K562 (cell line): ENCODE results near the gene KCNAB2. TPM values are rescaled to one million over a fixed set of nuclear protein-coding genes. Genes with fewer than 3 reads are reported as not detected.

Experiments used
- ATAC-seq: fragments of 200-7000 bp; cut with Tn5 transposase; 3 replicates; pipeline ENCODE4 v1.9.1; 2020; ENCODE audit warnings: moderate library complexity
- BruUV-seq: library from RNA; stranded (reverse); fragments of 400-500 nt; replicated peaks from 2 replicates; lab custom pipeline; 2021; lab: Mats Ljungman, UMichigan
- CTCF ChIA-PET: fragments of 300-600 bp; formaldehyde crosslinking; extraction: SDS; loops from one replicate; lab custom pipeline; 2021; ENCODE audit warnings: low intra/inter-chr PET ratio; lab: Yijun Ruan, JAX
- POLR2A ChIA-PET: fragments of 300-600, 350-650 bp; sonication (Branson Sonifier 250); formaldehyde crosslinking; extraction: SDS; loops from one replicate; lab custom pipeline; 2021; ENCODE audit warnings: antibody characterized with exemption, inconsistent platforms; lab: Yijun Ruan, JAX
- DNase-seq, 4 experiments: peaks; one replicate each; pipeline versions ENCODE4 v3.0.0 to v3.0.0-alpha.2; 2011 to 2018; ENCODE audit warnings: low spot score in 3 of 4, mixed read lengths in 3 of 4; ENCODE audit errors: extremely low read depth in 1 of 4
- FAIRE-seq: peaks from 2 replicates; lab custom pipeline; 2011; peaks lifted over from hg19 to GRCh38; lab: Jason Lieb, UNC
- H2AFZ ChIP-seq: 2 replicates; pipeline ENCODE4 v1.6.0; 2011; ENCODE audit warnings: low read depth, low read length, control low read depth, inconsistent platforms
- H3K27ac ChIP-seq: fragments of 200-600 bp; 3 replicates; pipeline ENCODE4 v1.8.0; 2011; ENCODE audit warnings: low read depth, mild to moderate bottlenecking, control low read depth, inconsistent platforms, low read length, moderate library complexity, mixed read lengths; ENCODE audit errors: extremely low read depth
- H3K27me3 ChIP-seq, 2 experiments: fragments of 300-600 bp in 1 of 2; 2 replicates in 1 of 2; 3 replicates in 1 of 2; pipeline versions ENCODE4 v1.6.0 to v1.8.0; 2011; ENCODE audit warnings: inconsistent platforms in 2 of 2, low read length in 2 of 2, mild to moderate bottlenecking in 1 of 2, mixed read lengths in 1 of 2, moderate library complexity in 1 of 2; ENCODE audit not compliant: control insufficient read depth in 2 of 2, insufficient read depth in 2 of 2
- H3K36me3 ChIP-seq: fragments of 300-600 bp; 3 replicates; pipeline ENCODE4 v1.8.0; 2011; ENCODE audit warnings: mild to moderate bottlenecking, low read length, inconsistent platforms; ENCODE audit not compliant: control insufficient read depth, insufficient read depth
- H3K4me1 ChIP-seq, 2 experiments: fragments of 200-600 bp in 1 of 2; replicated peaks in 1 of 2; 2 replicates in 1 of 2; 3 replicates in 1 of 2; pipeline versions ENCODE4 v1.5.1 to v1.8.0; 2011; ENCODE audit warnings: inconsistent platforms in 2 of 2, low read length in 2 of 2, mild to moderate bottlenecking in 1 of 2, mixed read lengths in 1 of 2, moderate library complexity in 1 of 2; ENCODE audit not compliant: control insufficient read depth in 2 of 2, insufficient read depth in 2 of 2
- H3K4me2 ChIP-seq: 2 replicates; pipeline ENCODE4 v1.6.1; 2011; ENCODE audit warnings: low read length, control low read depth, inconsistent platforms, mixed read lengths; ENCODE audit not compliant: insufficient read depth
- H3K4me3 ChIP-seq: fragments of 200-600 bp; sonication (generic), shearing (Covaris generic); 2 replicates; pipeline ENCODE4 v1.5.1; 2016; ENCODE audit warnings: control low read depth, inconsistent platforms
- H3K79me2 ChIP-seq: fragments of 200-600 bp; 3 replicates; pipeline ENCODE4 v1.8.0; 2011; ENCODE audit warnings: low read length, inconsistent platforms; ENCODE audit not compliant: control insufficient read depth, insufficient read depth
- H3K9ac ChIP-seq, 2 experiments: 2 replicates each; pipeline versions ENCODE4 v1.6.0 to v1.6.1; 2011; ENCODE audit warnings: low read depth in 2 of 2, low read length in 2 of 2, control low read depth in 1 of 2, inconsistent platforms in 1 of 2, mild to moderate bottlenecking in 1 of 2, mixed read lengths in 1 of 2; ENCODE audit not compliant: insufficient read depth in 1 of 2
- H3K9me1 ChIP-seq: one replicate; pipeline ENCODE4 v1.6.0; 2011; ENCODE audit warnings: inconsistent platforms, mild to moderate bottlenecking, low read length, moderate library complexity; ENCODE audit not compliant: control insufficient read depth, insufficient read depth
- H3K9me3 ChIP-seq: replicated peaks from 2 replicates; pipeline ENCODE4 v1.5.1; 2011; ENCODE audit warnings: low read depth, low read length, inconsistent platforms; ENCODE audit not compliant: control insufficient read depth, insufficient read depth
- H4K20me1 ChIP-seq: replicated peaks from 2 replicates; pipeline ENCODE4 v1.6.1; 2011; ENCODE audit warnings: low read length, inconsistent platforms, mixed read lengths; ENCODE audit not compliant: control insufficient read depth, insufficient read depth
- ATF6 ChIP-seq: sonication (generic); formaldehyde crosslinking; IDR thresholded peaks from 2 replicates; pipeline ENCODE4 v1.4.0; 2020; ENCODE audit warnings: mild to moderate bottlenecking, missing genetic modification reagents
- BCOR ChIP-seq: fragments of 450-650 bp; IDR thresholded peaks from 2 replicates; pipeline ENCODE4 v1.6.1; 2016
- CHAMP1 ChIP-seq: fragments of 450-650 bp; IDR thresholded peaks from 2 replicates; pipeline ENCODE4 v1.6.1; 2016; ENCODE audit warnings: mild to moderate bottlenecking
- COPS2 ChIP-seq: fragments of 450-650 bp; conservative IDR thresholded peaks from 2 replicates; pipeline ENCODE4 v1.6.1; 2016; ENCODE audit warnings: mild to moderate bottlenecking, moderate library complexity
- DIDO1 ChIP-seq: fragments of 450-650 bp; IDR thresholded peaks from 2 replicates; pipeline ENCODE4 v1.6.1; 2016; ENCODE audit warnings: low read depth, missing biosample characterization, missing genetic modification characterization
- GABPA ChIP-seq: fragments of 200-800 bp; sonication (Bioruptor generic); conservative IDR thresholded peaks from 2 replicates; pipeline ENCODE4 v1.6.1; 2016; ENCODE audit warnings: low read depth, missing genetic modification characterization, missing compliant biosample characterization
- GATA2 ChIP-seq: sonication (generic); formaldehyde crosslinking; IDR thresholded peaks from 2 replicates; pipeline ENCODE4 v1.4.0; 2020; ENCODE audit warnings: mild to moderate bottlenecking, missing genetic modification reagents
- HNRNPLL ChIP-seq: fragments of 200-400 bp; formaldehyde crosslinking; IDR thresholded peaks from 2 replicates; pipeline ENCODE4 v1.6.1; 2017; ENCODE audit warnings: low read length, low read depth, mild to moderate bottlenecking; ENCODE audit not compliant: poor library complexity, severe bottlenecking
- KDM1A ChIP-seq, 2 experiments: fragments of 450-650 bp; IDR thresholded peaks; 2 replicates each; pipeline ENCODE4 v1.6.1; 2016; ENCODE audit warnings: mild to moderate bottlenecking in 2 of 2
- MTF1 ChIP-seq: fragments of 250-450 bp; sonication (Bioruptor Pico); IDR thresholded peaks from 2 replicates; pipeline ENCODE4 v1.9.0; 2021; ENCODE audit warnings: moderate library complexity, mild to moderate bottlenecking, inconsistent platforms, borderline replicate concordance
- NFE2L1 ChIP-seq: fragments of 450-650 bp; IDR thresholded peaks from 2 replicates; pipeline ENCODE4 v1.6.1; 2016; ENCODE audit warnings: missing genetic modification characterization, low read depth, mild to moderate bottlenecking, missing compliant biosample characterization, moderate library complexity, borderline replicate concordance
- PHB2 ChIP-seq: fragments of 450-650 bp; IDR thresholded peaks from 2 replicates; pipeline ENCODE4 v1.6.1; 2017; ENCODE audit warnings: low read depth
- PYGO2 ChIP-seq: fragments of 450-650 bp; IDR thresholded peaks from 2 replicates; pipeline ENCODE4 v1.6.1; 2016; ENCODE audit warnings: mild to moderate bottlenecking, missing genetic modification characterization, moderate library complexity, missing compliant biosample characterization
- SRSF3 ChIP-seq: fragments of 200-400 bp; formaldehyde crosslinking; IDR thresholded peaks from 2 replicates; pipeline ENCODE4 v1.6.1; 2016; ENCODE audit warnings: mild to moderate bottlenecking, low read length, moderate library complexity; ENCODE audit not compliant: insufficient read depth
- STAG1 ChIP-seq: sonication (generic); formaldehyde crosslinking; IDR thresholded peaks from 2 replicates; pipeline ENCODE4 v1.5.0; 2020; ENCODE audit warnings: missing genetic modification reagents, borderline replicate concordance
- TGIF2 ChIP-seq: sonication (generic); formaldehyde crosslinking; IDR thresholded peaks from 2 replicates; pipeline ENCODE4 v1.8.1; 2022; ENCODE audit warnings: mild to moderate bottlenecking, missing genetic modification reagents, moderate library complexity
- USF1 ChIP-seq: sonication (generic); formaldehyde crosslinking; IDR thresholded peaks from 2 replicates; pipeline ENCODE4 v1.9.0; 2022; ENCODE audit warnings: mild to moderate bottlenecking, missing genetic modification reagents
- ZNF274 ChIP-seq: IDR thresholded peaks from 2 replicates; pipeline ENCODE4 v1.6.1; 2011; ENCODE audit warnings: low read depth, mild to moderate bottlenecking, low read length, moderate library complexity, borderline replicate concordance
- WGBS: fragments of 100-300 bp; shearing (Covaris generic); methylation state at CpG from one replicate; pipeline ENCODE4 v1.1.6; 2016; ENCODE audit warnings: low coverage, mixed read lengths; ENCODE audit not compliant: insufficient coverage; ENCODE audit errors: missing lambda C conversion rate; 5-methylcytosine and 5-hydroxymethylcytosine counted together
- in situ Hi-C: fragments of 300-500 bp; cut with MboI; formaldehyde crosslinking; loops from 4 replicates; pipeline ENCODE4 v1.15.0; 2018; ENCODE audit warnings: inconsistent platforms, mixed read lengths
- intact Hi-C: fragments of 100-400 bp; cut with micrococcal nuclease; formaldehyde crosslinking; loops from 2 replicates; pipeline ENCODE4 v1.14.2; 2022
- polyA plus RNA-seq, 8 experiments: library from polyadenylated mRNA; depleted of rRNA in 4 of 8; stranded (reverse) in 5 of 8; unstranded in 3 of 8; fragments of >200 nt; fragmentation: Nextera tagmentation in 2 of 8; fragmentation: Illumina TruSeq in 1 of 8; extraction: Ambion mirVana in 2 of 8; extraction: Trizol in 1 of 8; gene quantifications; 2 replicates each; pipeline versions ENCODE4 v1.2.1 to v1.2.3, GENCODE V29; 2011 to 2014; ENCODE audit warnings: inconsistent platforms in 1 of 8, missing spikeins in 1 of 8
- total RNA-seq, 7 experiments: library from RNA; depleted of rRNA in 6 of 7; stranded (reverse); fragments of >200 nt in 6 of 7; fragmentation: Illumina TruSeq in 2 of 7; extraction: Trizol in 2 of 7; gene quantifications; 2 replicates each; pipeline versions ENCODE4 v1.2.1 to v1.2.3, GENCODE V29; 2011 to 2021; ENCODE audit warnings: low replicate concordance in 1 of 7

The KCNAB2 gene
- total and polyA plus RNA-seq, 9 of the 15 experiments (the other 6 are each of a cell fraction or from before 2014, with no cell fraction given), result 1.8 to 15.8 (median 7.1) TPM

- H3K27ac ChIP-seq, result no peak overlapping the region
- TF ChIP-seq USF1 (CRISPR knock-in tag) (no peak), STAG1 (CRISPR knock-in tag) (no peak), DIDO1 (tag) (no peak), HNRNPLL (no peak), PHB2 (no peak), ATF6 (no peak), ZNF274 (no peak), PYGO2 (no peak), MTF1 (CRISPR knock-in tag) (no peak), KDM1A (IDR thresholded peaks at IDR 0.05) (no peak), GATA2 (no peak), BCOR (no peak), COPS2 (no peak), TGIF2 (CRISPR knock-in tag) (no peak), GABPA (tag) (no peak), SRSF3 (no peak), NFE2L1 (no peak), CHAMP1 (no peak)
Observed at GRCh38 chr1:6056572-6056948, 10.9 kb downstream of the KCNAB2 start.

More at GRCh38 chr1:6056572-6056948, 10.9 kb downstream of the KCNAB2 start:
- Histone ChIP-seq H3K9me1 (no peaks in the 10 kb centered on the region), H3K9me3 (no peaks in the 10 kb centered on the region), H3K4me2 (no peak overlapping the region), H3K27me3 (peaks cover 33 to 63% of the 10 kb centered on the region in 2 experiments; a peak in 4 of 5 replicates), H3K79me2 (no peaks in the 10 kb centered on the region), H3K36me3 (no peaks in the 10 kb centered on the region), H3K4me1 (peaks cover 0 to 5% of the 10 kb centered on the region in 2 experiments; a peak in 2 of 5 replicates), H3K9ac (no peak overlapping the region), H3K4me3 (no peak overlapping the region), H4K20me1 (peaks cover 60% of the 10 kb centered on the region), H2AFZ (no peak overlapping the region)
- ChIA-PET CTCF (no interaction called here), POLR2A (interaction anchor here (0.8 to 1.5 kb wide), 3 partner anchors 14 to 19 kb away, joined by 3 to 5 read pairs (median 3); no protein-coding TSS in a partner anchor)
- no peak for FAIRE-seq
- intact Hi-C loops (no loop called here), in situ Hi-C loops (no loop called here)
- no peak for DNase-seq
- 3% methylated on average over 6 of the region's 8 CpGs for WGBS
- no peak for ATAC-seq
- BruUV-seq, result no TSS peak
